IPS-15b (cell line): ENCODE data around the gene PREB.
A peak's percentile ranks its signal among the peaks of the same experiment; 100 is the strongest.

Source experiments
- H3K27me3 ChIP-seq: one replicate; pipeline ENCODE4 v1.6.1; 2013; ENCODE audit warnings: low read length; ENCODE audit not compliant: control insufficient read depth, insufficient read depth
- H3K36me3 ChIP-seq: one replicate; pipeline ENCODE4 v1.6.1; 2013; ENCODE audit warnings: low read length; ENCODE audit not compliant: control insufficient read depth, insufficient read depth
- H3K4me1 ChIP-seq: one replicate; pipeline ENCODE4 v1.6.1; 2013; ENCODE audit warnings: mild to moderate bottlenecking, low read length; ENCODE audit not compliant: control insufficient read depth, insufficient read depth
- H3K4me3 ChIP-seq: one replicate; pipeline ENCODE4 v1.5.1; 2013; ENCODE audit warnings: low read depth, low read length
- H3K9ac ChIP-seq: one replicate; pipeline ENCODE4 v1.6.1; 2013; ENCODE audit warnings: low read depth, mild to moderate bottlenecking, low read length
- H3K9me3 ChIP-seq: one replicate; pipeline ENCODE4 v1.6.1; 2013; ENCODE audit warnings: mild to moderate bottlenecking, low read length; ENCODE audit not compliant: control insufficient read depth, insufficient read depth

The PREB gene

DNA sequence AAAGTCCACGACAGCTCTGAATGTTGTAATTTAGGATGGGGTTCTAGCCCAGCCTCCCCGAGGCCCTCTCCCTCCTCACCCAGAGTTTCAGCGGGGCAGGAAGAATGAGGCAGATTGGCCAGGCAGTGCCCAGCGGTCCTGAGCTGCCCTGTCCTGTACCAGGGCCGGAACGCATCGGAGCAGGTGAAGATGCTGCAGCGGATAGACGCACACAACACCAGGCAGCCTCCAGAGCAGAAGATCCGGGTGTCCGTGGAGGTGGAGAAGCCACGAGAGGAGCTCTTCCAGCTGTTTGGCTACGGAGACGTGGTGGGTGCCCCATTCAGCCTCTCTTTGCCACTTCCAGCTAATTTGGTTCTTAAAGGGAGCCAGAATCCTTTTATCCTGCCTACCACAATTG is 37.1 kb downstream of the PREB start:
- Histone ChIP-seq H3K36me3 (no peaks in the 10 kb centered on the region), H3K4me1 (no peaks in the 10 kb centered on the region), H3K27me3 (no peaks in the 10 kb centered on the region), H3K4me3 (no peak overlapping the region), H3K9me3 (no peaks in the 10 kb centered on the region), H3K9ac (peak overlapping the region; percentile 26)

DNA sequence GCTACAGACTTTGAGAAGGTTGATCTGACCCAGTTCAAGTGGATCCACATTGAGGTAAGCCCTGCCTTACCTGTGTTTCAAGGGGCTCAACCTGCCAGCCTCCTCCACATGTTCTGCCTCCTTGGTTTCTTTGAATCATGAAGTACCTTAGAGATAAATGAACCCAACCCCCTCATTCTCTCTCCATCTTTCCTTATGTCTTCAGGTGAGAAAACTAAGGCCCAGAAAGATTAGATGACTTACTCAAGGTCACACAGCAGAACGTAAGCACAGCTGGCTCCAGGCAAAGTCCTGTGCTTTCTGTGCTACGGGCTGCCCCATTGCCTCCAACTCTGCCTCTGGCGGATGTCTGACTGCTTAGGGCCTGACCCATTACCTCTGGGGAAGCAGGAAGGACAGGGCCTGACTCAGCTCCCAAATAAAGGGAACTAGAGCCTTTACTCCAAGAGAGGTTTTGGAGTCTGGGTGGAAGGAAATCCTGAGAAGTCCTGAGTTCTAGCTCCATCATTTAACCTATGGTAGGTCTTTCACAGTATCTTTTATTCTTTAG is 37.6 kb downstream of the PREB start:
- Histone ChIP-seq H3K4me1 (no peaks in the 10 kb centered on the region), H3K36me3 (no peaks in the 10 kb centered on the region), H3K27me3 (no peaks in the 10 kb centered on the region), H3K9me3 (no peaks in the 10 kb centered on the region), H3K4me3 (no peak overlapping the region), H3K9ac (peak overlapping the region; percentile 18)

DNA sequence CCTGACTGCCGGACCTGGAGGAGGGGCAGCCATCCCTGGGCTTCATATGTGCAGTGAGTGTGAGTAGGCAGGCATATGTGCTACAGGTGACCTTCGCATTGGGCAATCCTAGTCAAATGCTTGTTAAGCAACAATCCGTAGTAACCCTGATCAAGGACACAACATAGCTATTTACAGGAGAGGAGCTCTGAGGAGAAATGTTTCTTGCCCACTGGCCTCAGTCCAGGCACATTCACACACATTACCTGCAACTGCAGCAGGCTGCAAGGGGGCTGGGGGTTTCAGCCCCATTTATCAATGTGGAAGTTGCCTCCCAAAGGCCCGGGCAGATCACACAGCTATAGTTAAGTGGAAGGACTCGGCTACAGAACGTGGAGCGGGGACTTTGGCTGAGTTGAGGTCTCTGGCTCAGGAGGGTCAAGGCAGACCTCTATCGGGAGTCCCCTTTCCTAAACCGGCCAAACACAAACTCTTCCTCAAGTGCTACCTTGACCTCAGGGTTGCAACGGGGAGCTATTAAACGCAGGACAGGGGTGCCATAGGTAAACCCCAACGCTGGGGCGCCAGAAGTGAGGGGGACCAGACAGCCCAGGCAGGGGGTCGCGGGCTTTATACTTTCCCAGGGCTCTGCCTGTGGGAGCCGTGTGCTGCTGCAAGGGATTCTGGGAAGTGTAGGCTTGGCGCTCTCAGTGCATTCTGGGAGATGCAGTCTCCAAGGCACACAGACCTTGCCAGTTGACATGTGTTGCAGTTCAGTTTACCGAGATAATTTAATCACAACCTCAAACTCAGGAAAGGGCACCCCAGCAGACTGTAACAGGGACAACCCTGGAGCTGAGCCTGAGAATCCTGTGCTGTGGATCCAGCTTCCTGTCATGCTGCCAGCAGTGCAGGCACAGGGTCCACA is 38.4 kb downstream of the PREB start:
- Histone ChIP-seq H3K4me1 (no peaks in the 10 kb centered on the region), H3K4me3 (peak overlapping the region; percentile 22), H3K36me3 (no peaks in the 10 kb centered on the region), H3K9me3 (no peaks in the 10 kb centered on the region), H3K9ac (peak overlapping the region; percentile 9), H3K27me3 (no peaks in the 10 kb centered on the region)

DNA sequence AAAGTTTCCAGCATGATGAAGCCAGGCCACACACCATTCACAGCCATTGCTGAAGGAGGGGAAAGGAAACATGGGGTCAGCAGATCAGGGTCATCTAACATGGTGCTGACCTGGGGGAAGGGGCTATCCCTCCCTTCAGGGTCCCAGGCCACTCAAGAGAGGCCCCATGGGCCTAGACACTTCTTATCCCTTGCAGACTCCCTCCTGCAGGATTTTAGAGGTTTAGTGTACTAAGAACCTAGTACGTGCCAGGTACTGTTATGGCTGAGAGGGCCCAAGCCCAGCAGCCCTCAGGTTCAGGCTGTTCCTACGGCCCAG is 39.0 kb downstream of the PREB start:
- H3K36me3 ChIP-seq: no peaks in the 10 kb centered on the region
- H3K9me3 ChIP-seq: no peaks in the 10 kb centered on the region
- H3K4me1 ChIP-seq: no peaks in the 10 kb centered on the region
- H3K27me3 ChIP-seq: no peaks in the 10 kb centered on the region
- no peak overlapping the region for H3K9ac ChIP-seq
- H3K4me3 ChIP-seq: no peak overlapping the region

DNA sequence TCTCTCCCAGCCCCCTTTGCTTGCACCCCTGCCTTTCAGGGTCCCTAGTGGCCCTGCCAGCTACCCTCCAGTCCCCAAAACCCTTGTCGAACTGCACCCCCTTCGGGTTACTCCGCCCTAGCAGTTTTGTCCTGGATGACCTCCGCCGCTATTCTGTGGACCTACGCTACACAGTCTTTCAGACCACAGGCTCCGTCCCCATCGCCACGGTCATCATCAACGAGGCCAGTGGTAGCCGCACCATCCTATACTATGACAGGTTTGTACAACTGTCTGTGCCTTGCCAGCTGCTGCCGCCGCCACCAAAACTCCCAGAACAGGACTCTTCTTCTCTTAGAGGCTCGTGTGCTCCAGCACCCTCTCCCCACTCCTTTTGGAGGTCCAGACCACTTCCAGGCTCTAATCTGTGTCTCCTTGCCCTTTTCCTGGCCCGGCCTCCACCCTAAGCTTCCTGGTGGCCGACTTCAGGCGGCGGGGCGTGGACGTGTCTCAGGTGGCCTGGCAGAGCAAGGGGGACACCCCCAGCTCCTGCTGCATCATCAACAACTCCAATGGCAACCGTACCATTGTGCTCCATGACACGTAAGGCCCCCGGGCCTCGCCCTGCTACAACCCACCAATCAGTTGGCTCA is 40.0 kb downstream of the PREB start:
- H3K9me3 ChIP-seq: no peaks in the 10 kb centered on the region

DNA sequence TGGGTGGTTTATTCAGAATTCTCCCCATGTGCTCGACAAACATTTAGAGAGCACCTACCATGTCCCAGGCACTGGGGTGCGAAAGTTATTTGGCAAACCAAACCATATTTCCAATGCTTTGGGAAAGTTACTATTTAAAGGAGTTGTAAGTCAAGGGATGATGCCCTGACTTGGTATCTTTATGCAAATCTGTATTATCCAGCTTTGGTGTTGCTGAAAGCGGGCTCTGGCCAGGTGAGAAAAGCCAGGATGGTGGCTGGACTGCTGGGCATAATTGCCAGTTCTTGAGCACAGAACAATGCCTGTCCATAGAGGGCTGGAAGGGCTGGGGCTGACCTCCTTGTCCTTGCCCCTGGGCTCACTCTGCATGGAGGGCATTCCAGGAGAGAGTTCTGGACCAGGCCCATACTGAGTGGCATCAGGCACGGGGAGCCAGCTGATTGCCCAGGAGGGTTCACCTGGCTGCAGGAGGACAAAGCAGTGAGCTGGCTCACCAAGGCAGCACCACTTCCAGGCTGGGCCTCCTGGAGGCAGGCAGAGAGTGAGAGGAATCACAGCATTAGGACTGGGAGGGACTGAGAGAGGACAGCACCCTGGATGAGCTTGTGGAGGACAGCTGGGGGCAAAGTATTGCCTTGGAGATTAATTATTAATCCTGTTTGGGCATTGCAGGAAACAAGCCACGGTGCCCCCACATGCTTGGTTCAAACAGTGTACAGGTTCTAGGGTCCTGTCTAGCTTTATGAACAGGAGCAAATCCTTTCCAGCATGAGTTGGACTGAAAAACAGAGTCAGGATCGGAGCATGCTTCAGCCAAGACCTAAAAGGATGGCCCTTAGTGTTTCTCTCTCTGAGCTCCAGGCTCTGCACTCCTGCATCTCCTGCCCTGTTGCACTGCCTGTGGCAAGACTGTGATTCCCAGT is 40.7 kb downstream of the PREB start:
- no peaks in the 10 kb centered on the region for H3K36me3 ChIP-seq
- no peaks in the 10 kb centered on the region for H3K4me1 ChIP-seq
- no peaks in the 10 kb centered on the region for H3K9me3 ChIP-seq
- no peak overlapping the region for H3K4me3 ChIP-seq
- peak overlapping the region; percentile 12 for H3K9ac ChIP-seq
- no peaks in the 10 kb centered on the region for H3K27me3 ChIP-seq

More for the DNA sequence above, 40.0 kb downstream of the PREB start:
- Histone ChIP-seq H3K27me3 (no peaks in the 10 kb centered on the region), H3K4me3 (no peak overlapping the region), H3K9ac (peak overlapping the region; percentile 12), H3K4me1 (no peaks in the 10 kb centered on the region), H3K36me3 (no peaks in the 10 kb centered on the region)

DNA sequence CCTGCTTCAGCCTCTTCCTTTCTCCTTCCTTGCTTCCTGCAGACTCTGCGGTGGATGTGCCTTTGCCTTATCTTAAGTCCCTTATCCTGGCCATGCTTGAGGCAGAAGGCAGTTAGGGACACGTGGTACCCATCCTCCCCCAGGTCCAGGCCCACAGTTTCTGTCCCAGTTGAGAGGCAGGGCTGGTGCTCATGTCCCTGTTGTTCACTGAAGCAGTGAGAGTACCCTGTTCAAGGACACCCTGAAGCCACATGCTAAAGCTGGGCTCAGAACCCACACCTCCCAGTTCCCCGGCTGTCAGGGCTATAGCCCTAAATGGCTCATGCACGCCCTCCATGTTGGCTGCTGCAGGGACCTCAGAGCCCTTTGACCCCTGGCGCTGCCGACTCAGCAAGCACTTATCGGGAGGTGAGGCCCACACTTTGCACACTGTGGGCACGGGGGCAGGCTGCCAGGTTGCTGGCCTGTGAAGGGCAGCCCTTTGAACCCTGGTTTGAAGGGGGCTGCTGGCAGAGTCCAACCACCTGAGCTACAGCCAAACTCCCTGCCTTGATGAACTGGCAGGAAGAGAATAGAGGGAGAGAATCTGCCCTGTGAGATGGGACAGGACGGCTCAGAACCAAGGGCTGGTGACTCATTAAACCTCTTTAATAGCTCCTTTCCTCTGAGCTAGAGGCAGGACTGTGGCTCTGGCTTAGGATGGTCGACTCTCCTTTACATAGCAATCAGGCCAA is 41.6 kb downstream of the PREB start:
- no peak overlapping the region for H3K9ac ChIP-seq
- no peaks in the 10 kb centered on the region for H3K4me1 ChIP-seq
- H3K27me3 ChIP-seq: peaks cover 3% of the 10 kb centered on the region
- no peak overlapping the region for H3K4me3 ChIP-seq
- no peaks in the 10 kb centered on the region for H3K9me3 ChIP-seq
- H3K36me3 ChIP-seq: no peaks in the 10 kb centered on the region

DNA sequence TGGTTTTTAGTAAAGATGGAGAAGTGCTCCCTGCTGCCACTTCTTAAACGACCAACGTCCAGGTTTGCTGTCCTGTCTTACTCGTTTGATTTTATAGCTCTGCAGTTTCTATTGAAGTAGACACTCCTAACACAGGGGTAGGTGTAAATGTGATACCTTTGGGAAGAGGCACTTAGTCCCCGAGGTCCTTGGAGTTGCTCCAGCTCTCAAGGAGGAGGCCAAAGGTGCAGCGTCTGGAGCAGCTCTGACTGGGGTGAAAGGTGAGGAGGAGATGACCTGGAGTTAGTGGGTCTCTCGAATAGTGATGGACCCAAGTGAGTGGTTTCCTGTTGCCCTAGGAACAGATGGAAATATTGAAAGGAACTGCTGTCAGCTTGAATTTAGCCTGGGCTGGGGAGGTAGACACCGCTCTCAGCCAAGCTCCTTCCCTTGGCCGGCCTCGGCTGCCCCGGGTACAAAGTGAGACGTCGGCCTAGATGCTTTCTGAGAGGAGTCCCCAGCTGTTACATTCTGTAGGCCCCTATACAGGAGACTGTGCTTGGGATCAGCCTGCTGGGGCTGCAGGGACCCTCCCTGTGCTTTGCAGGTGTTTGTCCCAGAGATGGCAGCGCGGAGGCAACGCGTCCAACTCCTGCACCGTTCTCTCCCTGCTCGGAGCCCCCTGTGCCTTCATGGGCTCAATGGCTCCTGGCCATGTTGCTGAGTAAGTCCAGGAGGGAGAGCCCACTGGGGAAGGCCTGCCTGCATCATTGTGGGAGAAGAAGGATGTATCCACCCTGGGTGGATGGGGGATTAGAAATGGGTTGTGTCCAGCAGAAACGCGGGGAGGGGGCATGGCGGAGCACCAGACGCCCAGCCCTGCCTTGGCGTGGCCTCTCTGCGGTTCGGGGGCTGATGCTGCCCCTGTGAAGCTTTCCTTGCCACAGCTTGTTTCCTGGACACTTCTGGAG is 42.4 kb downstream of the PREB start:
- H3K9ac ChIP-seq: no peak overlapping the region
- peaks cover 9% of the 10 kb centered on the region for H3K27me3 ChIP-seq
- no peak overlapping the region for H3K4me3 ChIP-seq
- H3K36me3 ChIP-seq: no peaks in the 10 kb centered on the region
- peaks cover 3% of the 10 kb centered on the region for H3K4me1 ChIP-seq
- no peaks in the 10 kb centered on the region for H3K9me3 ChIP-seq

DNA sequence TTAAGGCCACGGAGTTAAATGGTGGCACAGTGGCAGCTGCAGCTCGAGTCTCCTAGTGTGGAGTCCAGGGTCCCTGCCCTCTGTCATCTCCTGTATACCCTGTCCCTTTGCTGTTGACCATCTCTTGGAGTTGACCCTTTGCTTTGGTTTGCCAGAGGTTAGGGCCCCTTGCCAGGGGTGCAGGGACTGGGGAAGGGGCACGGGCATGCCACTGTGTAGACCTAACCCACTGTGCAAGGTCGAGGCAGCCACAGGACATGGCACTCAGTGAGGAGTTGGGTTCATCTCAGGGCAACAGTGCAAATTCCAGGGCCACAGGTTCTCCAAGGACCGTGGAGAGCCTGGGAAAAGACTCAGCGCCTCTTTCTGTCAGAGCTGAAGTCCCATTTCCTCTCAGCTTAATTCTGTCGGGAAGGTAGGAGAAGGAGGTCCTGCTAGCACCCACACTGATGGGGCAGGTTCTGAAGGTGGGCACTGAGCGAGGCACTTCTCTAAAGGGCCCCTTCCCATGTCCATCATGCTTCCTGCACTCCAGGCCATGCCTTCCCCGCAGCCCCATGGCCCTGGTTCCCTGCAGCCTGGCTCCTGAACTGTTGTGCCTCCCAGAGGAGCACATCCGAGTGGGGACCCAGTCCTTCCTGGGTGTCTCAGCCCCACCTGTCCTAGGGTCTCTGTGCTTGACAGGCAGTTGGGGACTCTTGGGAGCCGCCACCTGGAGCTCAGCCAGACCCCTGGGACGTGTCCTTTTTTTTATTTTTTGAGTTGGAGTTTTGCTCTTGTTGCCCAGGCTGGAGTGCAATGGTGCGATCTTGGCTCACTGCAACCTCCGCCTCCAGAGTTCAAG is 45.1 kb downstream of the PREB start:
- no peaks in the 10 kb centered on the region for H3K9me3 ChIP-seq
- H3K4me3 ChIP-seq: no peak overlapping the region
- no peak overlapping the region for H3K9ac ChIP-seq
- no peaks in the 10 kb centered on the region for H3K36me3 ChIP-seq
- peaks cover 3% of the 10 kb centered on the region for H3K4me1 ChIP-seq
- peaks cover 15% of the 10 kb centered on the region for H3K27me3 ChIP-seq

DNA sequence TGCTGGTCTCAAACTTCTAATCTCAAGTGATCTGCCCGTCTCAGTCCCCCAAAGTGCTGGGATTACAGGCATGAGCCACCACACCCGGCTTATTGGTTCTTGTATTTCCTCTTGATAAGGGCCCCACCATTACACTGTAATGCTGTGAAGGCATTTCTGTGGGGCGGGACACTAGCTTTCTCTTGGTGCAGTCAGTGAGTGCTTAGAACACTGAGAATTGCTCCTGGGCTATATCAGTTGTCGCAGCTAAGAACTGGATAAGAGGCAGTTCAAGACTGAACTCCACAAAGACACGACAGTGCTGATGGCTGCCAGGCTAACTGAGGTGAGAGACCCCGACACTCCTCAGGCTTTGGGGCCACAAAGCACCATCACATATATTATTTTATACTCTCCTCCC is 45.8 kb downstream of the PREB start:
- Histone ChIP-seq H3K27me3 (peaks cover 15% of the 10 kb centered on the region), H3K4me1 (peaks cover 3% of the 10 kb centered on the region), H3K9me3 (no peaks in the 10 kb centered on the region), H3K4me3 (no peak overlapping the region), H3K9ac (no peak overlapping the region), H3K36me3 (no peaks in the 10 kb centered on the region)
